HCT116 (cell line): ENCODE results near the gene COL19A1. TPM values are rescaled to one million over a fixed set of nuclear protein-coding genes. Genes with fewer than 3 reads are reported as not detected.

Experiments
- ATAC-seq: fragments of 200-7000 bp; cut with Tn5 transposase; 2 replicates; pipeline ENCODE4 v1.9.1; 2020; ENCODE audit warnings: mild to moderate bottlenecking, moderate library complexity
- BruUV-seq: library from RNA; stranded (reverse); fragments of 400-500 nt; replicated peaks from 2 replicates; lab custom pipeline; 2021; lab: Mats Ljungman, UMichigan
- CTCF ChIA-PET: fragments of 300-600 bp; sonication (Branson Sonifier 250); formaldehyde crosslinking; loops from one replicate; lab custom pipeline; 2021; ENCODE audit warnings: antibody characterized with exemption; lab: Charles Lee
- POLR2A ChIA-PET: fragments of 300-600, 350-600 bp; sonication (Branson Sonifier 250); formaldehyde crosslinking; loops from one replicate; lab custom pipeline; 2021; ENCODE audit warnings: antibody characterized with exemption; lab: Charles Lee
- RAD21 ChIA-PET, 2 experiments: fragments of 300-600 bp; sonication (Branson Sonifier 250); formaldehyde crosslinking; loops; one replicate each; lab custom pipeline; 2023; ENCODE audit warnings: low total read pairs in 2 of 2; ENCODE audit not compliant: uncharacterized antibody in 2 of 2, unreplicated experiment in 2 of 2, low non-redundant PET in 1 of 2; lab: Charles Lee
- DNase-seq: peaks from one replicate; pipeline ENCODE4 v3.0.0-alpha.2; 2010; ENCODE audit warnings: low read depth, low spot score
- H2AFZ ChIP-seq: fragments of 200-600 bp; shearing (Covaris generic), sonication (generic); 2 replicates; pipeline ENCODE4 v1.6.1; 2017; ENCODE audit warnings: low read depth, mixed run types, mixed read lengths, antibody characterized with exemption, low read length; ENCODE audit not compliant: poor library complexity, severe bottlenecking
- H3K27ac ChIP-seq: 2 replicates; pipeline ENCODE4 v1.5.1; 2012; ENCODE audit warnings: low read depth, low read length
- H3K27me3 ChIP-seq: fragments of 200-600 bp; sonication (generic); 2 replicates; pipeline ENCODE4 v1.6.1; 2016; ENCODE audit warnings: mixed run types, low read length, mixed read lengths; ENCODE audit not compliant: insufficient read depth
- H3K36me3 ChIP-seq, 2 experiments: fragments of 200-500 bp in 1 of 2; fragments of 200-600 bp in 1 of 2; sonication (Bioruptor generic) in 1 of 2; sonication (generic) in 1 of 2; 2 replicates each; pipeline versions ENCODE4 v1.5.1 to v1.6.1; 2014 to 2016; ENCODE audit warnings: low read length in 2 of 2, inconsistent platforms in 1 of 2, mixed read lengths in 1 of 2, mixed run types in 1 of 2; ENCODE audit not compliant: insufficient read depth in 2 of 2, control insufficient read depth in 1 of 2
- H3K4me1 ChIP-seq, 2 experiments: fragments of 200-600 bp in 1 of 2; sonication (generic) in 1 of 2; 2 replicates each; pipeline versions ENCODE4 v1.5.1 to v1.6.1; 2012 to 2017; ENCODE audit warnings: low read length in 2 of 2, inconsistent platforms in 1 of 2, mild to moderate bottlenecking in 1 of 2, mixed read lengths in 1 of 2, mixed run types in 1 of 2, moderate library complexity in 1 of 2; ENCODE audit not compliant: insufficient read depth in 2 of 2, control insufficient read depth in 1 of 2
- H3K4me2 ChIP-seq: fragments of 200-600 bp; sonication (generic); 2 replicates; pipeline ENCODE4 v1.6.1; 2017; ENCODE audit warnings: mixed run types, low read length, mixed read lengths
- H3K4me3 ChIP-seq, 2 experiments: fragments of 200-600 bp in 1 of 2; sonication (generic) in 1 of 2; replicated peaks in 1 of 2; 2 replicates each; pipeline ENCODE4 v1.5.1; 2011 to 2016; ENCODE audit warnings: low read length in 2 of 2, control low read depth in 1 of 2, low read depth in 1 of 2, mild to moderate bottlenecking in 1 of 2, mixed read lengths in 1 of 2, mixed run types in 1 of 2
- H3K79me2 ChIP-seq: fragments of 200-600 bp; sonication (generic); 2 replicates; pipeline ENCODE4 v1.6.1; 2017; ENCODE audit warnings: mild to moderate bottlenecking, mixed run types, low read length, moderate library complexity, mixed read lengths; ENCODE audit not compliant: insufficient read depth
- H3K9ac ChIP-seq: fragments of 200-600 bp; sonication (generic); 2 replicates; pipeline ENCODE4 v1.6.1; 2016; ENCODE audit warnings: low read length, mixed read lengths
- H3K9me2 ChIP-seq: fragments of 200-600 bp; sonication (generic), shearing (Covaris generic); 2 replicates; pipeline ENCODE4 v1.6.1; 2017; ENCODE audit warnings: mixed run types, mild to moderate bottlenecking, moderate library complexity; ENCODE audit not compliant: insufficient read depth
- H3K9me3 ChIP-seq, 2 experiments: fragments of 200-500 bp in 1 of 2; fragments of 200-600 bp in 1 of 2; sonication (Bioruptor generic) in 1 of 2; sonication (generic) in 1 of 2; 2 replicates each; pipeline ENCODE4 v1.6.1; 2014 to 2017; ENCODE audit warnings: low read length in 2 of 2, mixed read lengths in 2 of 2, inconsistent platforms in 1 of 2, low read depth in 1 of 2, mild to moderate bottlenecking in 1 of 2, mixed run types in 1 of 2, moderate library complexity in 1 of 2; ENCODE audit not compliant: control insufficient read depth in 1 of 2, insufficient read depth in 1 of 2
- H4K20me1 ChIP-seq: fragments of 200-600 bp; sonication (generic), shearing (Covaris generic); 2 replicates; pipeline ENCODE4 v1.6.1; 2017; ENCODE audit warnings: mixed run types, mild to moderate bottlenecking, moderate library complexity; ENCODE audit not compliant: insufficient read depth
- CEBPB ChIP-seq: IDR thresholded peaks from 2 replicates; pipeline ENCODE4 v1.6.1; 2012; ENCODE audit warnings: low read depth
- ELF1 ChIP-seq: IDR thresholded peaks from 2 replicates; pipeline ENCODE4 v1.6.1; 2012; ENCODE audit warnings: low read depth, borderline replicate concordance
- EZH2phosphoT487 ChIP-seq: fragments of 200-600 bp; IDR thresholded peaks from 2 replicates; pipeline ENCODE4 v1.6.1; 2018; ENCODE audit warnings: antibody characterized with exemption, borderline replicate concordance
- FOSL1 ChIP-seq: IDR thresholded peaks from 2 replicates; pipeline ENCODE4 v1.6.1; 2012; ENCODE audit warnings: low read depth
- JUND ChIP-seq: IDR thresholded peaks from 2 replicates; pipeline ENCODE4 v1.6.1; 2012
- RAD21 ChIP-seq: IDR thresholded peaks from 2 replicates; pipeline ENCODE4 v1.6.1; 2012; ENCODE audit warnings: low read depth, mild to moderate bottlenecking
- SP1 ChIP-seq: IDR thresholded peaks from 2 replicates; pipeline ENCODE4 v1.6.1; 2012; ENCODE audit warnings: low read depth
- SRF ChIP-seq: IDR thresholded peaks from 2 replicates; pipeline ENCODE4 v1.6.1; 2012; ENCODE audit warnings: low read depth
- TCF7L2 ChIP-seq: IDR thresholded peaks from 2 replicates; pipeline ENCODE4 v1.7.0; 2011; ENCODE audit warnings: borderline replicate concordance, inconsistent platforms; ENCODE audit not compliant: insufficient read depth, insufficient read length; ENCODE audit errors: extremely low read depth
- ZFX ChIP-seq: fragments of 450-650 bp; IDR thresholded peaks from 2 replicates; pipeline ENCODE4 v1.6.1; 2017
- ZNF274 ChIP-seq: fragments of 200-500 bp; sonication (Bioruptor generic); IDR thresholded peaks from 2 replicates; pipeline ENCODE4 v1.6.1; 2014; ENCODE audit warnings: mild to moderate bottlenecking, low read depth, low read length, inconsistent platforms
- intact Hi-C: fragments of 100-400 bp; cut with micrococcal nuclease; formaldehyde crosslinking; loops from 2 replicates; pipeline ENCODE4 v1.10.0; 2022
- total RNA-seq: library from RNA; stranded (reverse); gene quantifications from one replicate; pipeline ENCODE4 v1.2.1, GENCODE V29; 2021; ENCODE audit not compliant: unreplicated experiment
- TF ChIP-seq, protein P1 (sequence below): IDR thresholded peaks from 2 replicates; pipeline ENCODE4 v1.6.1; 2011; ENCODE audit warnings: mild to moderate bottlenecking, low read length, moderate library complexity; ENCODE audit not compliant: insufficient replicate concordance; ENCODE audit errors: extremely low read depth
- TF ChIP-seq, protein P2 (sequence below): IDR thresholded peaks from 2 replicates; pipeline ENCODE4 v1.6.1; 2012

COL19A1 gene
- total RNA-seq, 1 experiment from 2014 or later, result not detected

DNA sequence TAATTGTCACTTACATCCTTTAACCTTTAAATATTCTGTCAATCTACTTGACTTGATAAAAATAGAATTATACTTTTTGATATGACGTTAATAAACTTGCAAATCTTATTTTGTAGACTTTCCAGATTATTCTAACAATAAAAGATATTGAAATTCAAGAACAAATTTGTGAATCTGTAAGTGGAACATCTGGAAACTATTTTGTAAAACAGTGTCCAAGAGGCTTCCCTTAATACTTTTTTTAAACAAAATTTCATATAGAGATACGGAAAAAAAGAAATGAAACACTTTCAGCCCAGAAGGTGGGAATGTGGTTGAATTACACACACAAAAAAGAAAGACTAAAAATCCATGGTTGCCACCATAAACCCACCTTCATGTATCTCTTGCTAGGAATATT is 174.4 kb downstream of the COL19A1 start:
- Histone ChIP-seq H3K27ac (no peak overlapping the region), H3K9me3 (no peaks in the 10 kb centered on the region), H3K79me2 (no peaks in the 10 kb centered on the region), H3K4me1 (no peaks in the 10 kb centered on the region), H2AFZ (no peak overlapping the region), H3K9me2 (no peaks in the 10 kb centered on the region), H4K20me1 (no peaks in the 10 kb centered on the region), H3K4me3 (no peak overlapping the region), H3K36me3 (no peaks in the 10 kb centered on the region), H3K4me2 (no peak overlapping the region), H3K9ac (no peak overlapping the region), H3K27me3 (no peaks in the 10 kb centered on the region; the same call in 1 of the 2 replicates)
- ChIA-PET CTCF (no interaction called here), RAD21 (no interaction called here), POLR2A (no interaction called here)
- TF ChIP-seq, protein P1, sequence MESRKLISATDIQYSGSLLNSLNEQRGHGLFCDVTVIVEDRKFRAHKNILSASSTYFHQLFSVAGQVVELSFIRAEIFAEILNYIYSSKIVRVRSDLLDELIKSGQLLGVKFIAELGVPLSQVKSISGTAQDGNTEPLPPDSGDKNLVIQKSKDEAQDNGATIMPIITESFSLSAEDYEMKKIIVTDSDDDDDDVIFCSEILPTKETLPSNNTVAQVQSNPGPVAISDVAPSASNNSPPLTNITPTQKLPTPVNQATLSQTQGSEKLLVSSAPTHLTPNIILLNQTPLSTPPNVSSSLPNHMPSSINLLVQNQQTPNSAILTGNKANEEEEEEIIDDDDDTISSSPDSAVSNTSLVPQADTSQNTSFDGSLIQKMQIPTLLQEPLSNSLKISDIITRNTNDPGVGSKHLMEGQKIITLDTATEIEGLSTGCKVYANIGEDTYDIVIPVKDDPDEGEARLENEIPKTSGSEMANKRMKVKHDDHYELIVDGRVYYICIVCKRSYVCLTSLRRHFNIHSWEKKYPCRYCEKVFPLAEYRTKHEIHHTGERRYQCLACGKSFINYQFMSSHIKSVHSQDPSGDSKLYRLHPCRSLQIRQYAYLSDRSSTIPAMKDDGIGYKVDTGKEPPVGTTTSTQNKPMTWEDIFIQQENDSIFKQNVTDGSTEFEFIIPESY, result no peak
- TF ChIP-seq, protein P2, sequence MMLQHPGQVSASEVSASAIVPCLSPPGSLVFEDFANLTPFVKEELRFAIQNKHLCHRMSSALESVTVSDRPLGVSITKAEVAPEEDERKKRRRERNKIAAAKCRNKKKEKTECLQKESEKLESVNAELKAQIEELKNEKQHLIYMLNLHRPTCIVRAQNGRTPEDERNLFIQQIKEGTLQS, result no peak
- TF ChIP-seq ELF1 (no peak), RAD21 (no peak), FOSL1 (no peak), SP1 (no peak), SRF (no peak), EZH2phosphoT487 (no peak), CEBPB (no peak), ZNF274 (no peak), ZFX (no peak), TCF7L2 (no peak), JUND (no peak)
- no peak for DNase-seq
- no peak for ATAC-seq
- intact Hi-C loops, result no loop called here
- no TSS peak for BruUV-seq
